Measurements from ENCODE around the gene PLXND1. TPM values are rescaled to one million over a fixed set of nuclear protein-coding genes. Genes with fewer than 3 reads are reported as not detected.

The PLXND1 gene
- total RNA-seq: 131 and 204 TPM in 2 replicates

GRCh38 chr3:129606636-129607390 lies at the start of gene PLXND1:
TSS of gene PLXND1 (minus strand) at chr3:129606676. CDS start at chr3:129606639, 37 bp downstream.

GRCh38 chr3:129543156-129543790 lies 63.2 kb downstream of the PLXND1 start, which contains the start of gene H1-8:
TSS of gene H1-8 (plus strand) at chr3:129543175. CDS start at chr3:129543219, 44 bp downstream.

GRCh38 chr3:129528589-129529100 lies 77.8 kb downstream of the PLXND1 start, which contains the start of gene RHO:
TSS of gene RHO (plus strand) at chr3:129528639. CDS start at chr3:129528734, 95 bp downstream.

Other genes with a start within 250 kb of the PLXND1 start
- gene EFCAB12, start 178.0 kb downstream of the PLXND1 start, total RNA-seq: not detected in 2 replicates
- 15.7 and 18.3 TPM in 2 replicates for gene MBD4, start 166.7 kb downstream of the PLXND1 start, total RNA-seq
- gene IFT122, start 166.5 kb downstream of the PLXND1 start, total RNA-seq: 26.6 and 29.0 TPM in 2 replicates
- under 0.01 TPM in 1 of 2 replicates, not detected in the other for gene RHO, start 78.0 kb downstream of the PLXND1 start, total RNA-seq
- not detected in 2 replicates for gene H1-8, start 63.5 kb downstream of the PLXND1 start, total RNA-seq